MM.1S (cell line): ENCODE results near the gene PLEKHG7.
"Not testable (repeated sequence)": the region's sequence is repeated elsewhere in the genome, so short reads cannot be mapped to it uniquely, and the experiment has no call there.

Experiments
- DNase-seq: peaks from one replicate; pipeline ENCODE4 v3.0.0-alpha.2; 2015
- H2AFZ ChIP-seq: fragments of 300-600 bp; sonication (generic); 2 replicates; pipeline ENCODE4 v1.6.0; 2016; ENCODE audit warnings: antibody characterized with exemption, low read length
- H3F3A ChIP-seq: fragments of 300-600 bp; sonication (generic); 2 replicates; pipeline ENCODE4 v1.6.1; 2016; ENCODE audit warnings: mild to moderate bottlenecking, antibody characterized with exemption, low read length, moderate library complexity, mixed read lengths; ENCODE audit not compliant: insufficient read depth
- H3K27ac ChIP-seq: fragments of 300-600 bp; sonication (generic); 2 replicates; pipeline ENCODE4 v1.5.1; 2016; ENCODE audit warnings: mild to moderate bottlenecking, low read length
- H3K27me3 ChIP-seq: fragments of 300-600 bp; sonication (generic); replicated peaks from 2 replicates; pipeline ENCODE4 v1.6.0; 2016; ENCODE audit warnings: low read length; ENCODE audit not compliant: insufficient read depth
- H3K36me3 ChIP-seq: fragments of 300-600 bp; sonication (generic); replicated peaks from 2 replicates; pipeline ENCODE4 v1.6.1; 2016; ENCODE audit warnings: mild to moderate bottlenecking, low read length, mixed read lengths; ENCODE audit not compliant: insufficient read depth
- H3K4me1 ChIP-seq: fragments of 300-600 bp; sonication (generic); 2 replicates; pipeline ENCODE4 v1.6.1; 2016; ENCODE audit warnings: low read length, mixed read lengths
- H3K4me2 ChIP-seq: fragments of 300-600 bp; sonication (generic); 2 replicates; pipeline ENCODE4 v1.6.0; 2016; ENCODE audit warnings: low read depth, low read length
- H3K4me3 ChIP-seq: fragments of 300-600 bp; sonication (generic); 2 replicates; pipeline ENCODE4 v1.5.1; 2016; ENCODE audit warnings: low read length, mixed read lengths
- H3K79me2 ChIP-seq: fragments of 300-600 bp; sonication (generic); 2 replicates; pipeline ENCODE4 v1.6.1; 2016; ENCODE audit warnings: mixed run types, low read length, mixed read lengths
- H3K9ac ChIP-seq: fragments of 300-600 bp; sonication (generic); 2 replicates; pipeline ENCODE4 v1.6.1; 2016; ENCODE audit warnings: low read length, mixed read lengths
- H3K9me2 ChIP-seq: fragments of 300-600 bp; sonication (generic); replicated peaks from 2 replicates; pipeline ENCODE4 v1.6.1; 2016; ENCODE audit warnings: mild to moderate bottlenecking, low read length, mixed read lengths; ENCODE audit not compliant: insufficient read depth
- H3K9me3 ChIP-seq: fragments of 300-600 bp; sonication (generic); replicated peaks from 2 replicates; pipeline ENCODE4 v1.6.1; 2016; ENCODE audit warnings: mild to moderate bottlenecking, low read length, mixed read lengths; ENCODE audit not compliant: insufficient read depth
- H4K20me1 ChIP-seq: fragments of 300-600 bp; sonication (generic); 2 replicates; pipeline ENCODE4 v1.6.1; 2016; ENCODE audit warnings: mild to moderate bottlenecking, low read length, moderate library complexity, mixed read lengths; ENCODE audit not compliant: insufficient read depth
- CTCF ChIP-seq: fragments of 300-600 bp; sonication (generic); IDR thresholded peaks from 2 replicates; pipeline ENCODE4 v1.5.1; 2016; ENCODE audit warnings: antibody characterized with exemption, low read length, mixed read lengths
- EZH2 ChIP-seq: fragments of 300-600 bp; sonication (generic); optimal IDR thresholded peaks from 2 replicates; pipeline ENCODE3; 2017; ENCODE audit warnings: low read depth, mild to moderate bottlenecking, antibody characterized with exemption, low read length, mixed read lengths
- EZH2phosphoT487 ChIP-seq: fragments of 300-600 bp; sonication (generic); IDR thresholded peaks from 2 replicates; pipeline ENCODE4 v1.6.1; 2018; ENCODE audit warnings: antibody characterized with exemption, low read length

The PLEKHG7 gene

GRCh38 chr12:92665496-92665895 is 37.3 kb upstream of the PLEKHG7 start:
- Histone ChIP-seq H3K9me3 (no peaks in the 10 kb centered on the region), H3K4me2 (no peak overlapping the region), H3K36me3 (no peaks in the 10 kb centered on the region), H3K27ac (no peak overlapping the region), H3K27me3 (no peaks in the 10 kb centered on the region), H3K9ac (no peak overlapping the region), H2AFZ (no peak overlapping the region), H3K4me1 (no peaks in the 10 kb centered on the region), H3K9me2 (no peaks in the 10 kb centered on the region), H3K79me2 (no peaks in the 10 kb centered on the region), H4K20me1 (no peaks in the 10 kb centered on the region), H3K4me3 (no peak overlapping the region), H3F3A (no peaks in the 10 kb centered on the region)
- DNase-seq, result no peak
- TF ChIP-seq CTCF (no peak), EZH2phosphoT487 (no peak), EZH2 (no peak)

- H3K9me2 ChIP-seq, result no peaks in the 10 kb centered on the region
- H4K20me1 ChIP-seq, result no peaks in the 10 kb centered on the region
- H2AFZ ChIP-seq, result no peak overlapping the region
- H3F3A ChIP-seq, result no peaks in the 10 kb centered on the region
- no peak for TF ChIP-seq CTCF
- TF ChIP-seq EZH2phosphoT487, result no peak
- TF ChIP-seq EZH2, result no peak
- no peaks in the 10 kb centered on the region for H3K36me3 ChIP-seq
- H3K27me3 ChIP-seq, result no peaks in the 10 kb centered on the region
- H3K4me1 ChIP-seq, result no peaks in the 10 kb centered on the region
- H3K27ac ChIP-seq, result no peak overlapping the region
- no peak overlapping the region for H3K4me2 ChIP-seq
- no peak for DNase-seq
- no peaks in the 10 kb centered on the region for H3K79me2 ChIP-seq
- H3K9me3 ChIP-seq, result no peaks in the 10 kb centered on the region
- H3K4me3 ChIP-seq, result no peak overlapping the region
- H3K9ac ChIP-seq, result no peak overlapping the region
Measured at GRCh38 chr12:92668739-92669138, 34.0 kb upstream of the PLEKHG7 start.

GRCh38 chr12:92671524-92671923 is 31.3 kb upstream of the PLEKHG7 start:
- H4K20me1 ChIP-seq, H3K4me2 ChIP-seq, DNase-seq, H3K4me1 ChIP-seq, H3K79me2 ChIP-seq, H3K27ac ChIP-seq, H3K9me2 ChIP-seq, H3K27me3 ChIP-seq, H3K36me3 ChIP-seq, H3K4me3 ChIP-seq, H3K9ac ChIP-seq, H3F3A ChIP-seq, H2AFZ ChIP-seq, H3K9me3 ChIP-seq: not testable (repeated sequence)

GRCh38 chr12:92673756-92674155 is 29.0 kb upstream of the PLEKHG7 start:
- Histone ChIP-seq H3K36me3 (no peaks in the 10 kb centered on the region), H3F3A (no peaks in the 10 kb centered on the region), H3K9me3 (no peaks in the 10 kb centered on the region), H3K27ac (no peak overlapping the region), H3K9me2 (no peaks in the 10 kb centered on the region), H3K9ac (no peak overlapping the region), H3K4me1 (no peaks in the 10 kb centered on the region), H2AFZ (no peak overlapping the region), H3K4me2 (no peak overlapping the region), H3K27me3 (no peaks in the 10 kb centered on the region), H3K4me3 (no peak overlapping the region), H3K79me2 (no peaks in the 10 kb centered on the region), H4K20me1 (no peaks in the 10 kb centered on the region)
- no peak for DNase-seq
- TF ChIP-seq EZH2phosphoT487 (no peak), EZH2 (no peak), CTCF (no peak)
